ENCODE data around the gene CFAP74. TPM values are rescaled to one million over a fixed set of nuclear protein-coding genes. Genes with fewer than 3 reads are reported as not detected.
A peak's percentile ranks its signal among the peaks of the same experiment; 100 is the strongest.

The CFAP74 gene
- total and polyA plus RNA-seq, 2 of the 13 experiments (the other 11 are each of a cell fraction or from before 2014, with no cell fraction given): 0.27 to 0.62 TPM

DNA sequence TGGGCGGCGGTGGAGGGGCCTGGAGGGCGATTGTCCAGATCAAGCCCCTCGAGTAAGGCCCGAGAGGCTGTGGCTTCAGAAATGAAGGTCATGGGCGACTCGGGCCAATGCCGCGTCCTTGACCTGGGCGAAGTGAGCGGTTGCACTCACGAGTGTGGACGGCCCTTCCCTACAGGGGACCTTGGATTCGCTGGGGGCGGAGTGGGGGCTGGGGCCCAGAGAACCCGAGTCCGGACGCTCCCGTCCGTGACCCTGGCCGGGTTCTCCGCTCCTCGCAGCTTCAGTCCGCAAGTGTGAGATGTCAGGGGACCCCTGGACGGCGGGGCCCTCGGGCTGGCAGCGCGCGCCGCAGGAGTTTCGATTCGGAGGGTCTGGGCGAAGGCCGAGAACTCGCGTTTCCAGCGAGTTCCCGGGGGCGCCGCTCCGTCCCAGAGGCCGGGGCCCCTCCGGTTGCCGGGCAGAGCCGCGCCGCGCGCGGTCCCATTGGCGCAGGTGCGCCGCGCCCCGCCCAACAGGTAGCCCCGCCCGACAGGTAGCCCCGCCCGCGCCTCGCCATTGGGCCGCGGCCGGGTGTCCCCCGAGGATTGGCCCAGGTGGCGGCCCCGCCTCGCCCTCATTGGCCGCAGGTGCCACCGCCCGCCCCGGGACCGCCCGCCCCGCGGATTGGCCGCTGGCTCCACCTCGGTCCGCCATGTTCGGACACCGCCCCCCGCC lies 46.3 kb upstream of the CFAP74 start, which contains the start of gene PRKCZ (continued):
- no peak for TF ChIP-seq ZNF260 (CRISPR knock-in tag; IDR thresholded peaks at IDR 0.05; ENCODE audit: borderline replicate concordance, low read depth)
- TF ChIP-seq DR1 (CRISPR knock-in tag; IDR thresholded peaks at IDR 0.05): no peak
- TF ChIP-seq ZNF431 (CRISPR knock-in tag; IDR thresholded peaks at IDR 0.05; ENCODE audit: borderline replicate concordance, low read depth): no peak
- no peak for TF ChIP-seq SYNCRIP (IDR thresholded peaks at IDR 0.05; ENCODE audit: insufficient read depth, low read depth, low read length)
- TF ChIP-seq, protein P1, sequence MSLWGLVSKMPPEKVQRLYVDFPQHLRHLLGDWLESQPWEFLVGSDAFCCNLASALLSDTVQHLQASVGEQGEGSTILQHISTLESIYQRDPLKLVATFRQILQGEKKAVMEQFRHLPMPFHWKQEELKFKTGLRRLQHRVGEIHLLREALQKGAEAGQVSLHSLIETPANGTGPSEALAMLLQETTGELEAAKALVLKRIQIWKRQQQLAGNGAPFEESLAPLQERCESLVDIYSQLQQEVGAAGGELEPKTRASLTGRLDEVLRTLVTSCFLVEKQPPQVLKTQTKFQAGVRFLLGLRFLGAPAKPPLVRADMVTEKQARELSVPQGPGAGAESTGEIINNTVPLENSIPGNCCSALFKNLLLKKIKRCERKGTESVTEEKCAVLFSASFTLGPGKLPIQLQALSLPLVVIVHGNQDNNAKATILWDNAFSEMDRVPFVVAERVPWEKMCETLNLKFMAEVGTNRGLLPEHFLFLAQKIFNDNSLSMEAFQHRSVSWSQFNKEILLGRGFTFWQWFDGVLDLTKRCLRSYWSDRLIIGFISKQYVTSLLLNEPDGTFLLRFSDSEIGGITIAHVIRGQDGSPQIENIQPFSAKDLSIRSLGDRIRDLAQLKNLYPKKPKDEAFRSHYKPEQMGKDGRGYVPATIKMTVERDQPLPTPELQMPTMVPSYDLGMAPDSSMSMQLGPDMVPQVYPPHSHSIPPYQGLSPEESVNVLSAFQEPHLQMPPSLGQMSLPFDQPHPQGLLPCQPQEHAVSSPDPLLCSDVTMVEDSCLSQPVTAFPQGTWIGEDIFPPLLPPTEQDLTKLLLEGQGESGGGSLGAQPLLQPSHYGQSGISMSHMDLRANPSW (CRISPR knock-in tag; IDR thresholded peaks at IDR 0.05; ENCODE audit: borderline replicate concordance): no peak; the same call in 1 of the 2 replicates
- TF ChIP-seq ZBTB8A (CRISPR knock-in tag; IDR thresholded peaks at IDR 0.05; ENCODE audit: borderline replicate concordance, low read depth): no peak
- TF ChIP-seq ZNF567 (CRISPR knock-in tag; IDR thresholded peaks at IDR 0.05; ENCODE audit: borderline replicate concordance): no peak
- no peak for TF ChIP-seq ZNF766 (CRISPR knock-in tag; IDR thresholded peaks at IDR 0.05; ENCODE audit: borderline replicate concordance)
- no peak for TF ChIP-seq ONECUT2 (CRISPR knock-in tag; IDR thresholded peaks at IDR 0.05)
- no peak; the same call in 1 of the 2 replicates for TF ChIP-seq PPARG (CRISPR knock-in tag; conservative IDR thresholded peaks at IDR 0.05)
- TF ChIP-seq, protein P2, sequence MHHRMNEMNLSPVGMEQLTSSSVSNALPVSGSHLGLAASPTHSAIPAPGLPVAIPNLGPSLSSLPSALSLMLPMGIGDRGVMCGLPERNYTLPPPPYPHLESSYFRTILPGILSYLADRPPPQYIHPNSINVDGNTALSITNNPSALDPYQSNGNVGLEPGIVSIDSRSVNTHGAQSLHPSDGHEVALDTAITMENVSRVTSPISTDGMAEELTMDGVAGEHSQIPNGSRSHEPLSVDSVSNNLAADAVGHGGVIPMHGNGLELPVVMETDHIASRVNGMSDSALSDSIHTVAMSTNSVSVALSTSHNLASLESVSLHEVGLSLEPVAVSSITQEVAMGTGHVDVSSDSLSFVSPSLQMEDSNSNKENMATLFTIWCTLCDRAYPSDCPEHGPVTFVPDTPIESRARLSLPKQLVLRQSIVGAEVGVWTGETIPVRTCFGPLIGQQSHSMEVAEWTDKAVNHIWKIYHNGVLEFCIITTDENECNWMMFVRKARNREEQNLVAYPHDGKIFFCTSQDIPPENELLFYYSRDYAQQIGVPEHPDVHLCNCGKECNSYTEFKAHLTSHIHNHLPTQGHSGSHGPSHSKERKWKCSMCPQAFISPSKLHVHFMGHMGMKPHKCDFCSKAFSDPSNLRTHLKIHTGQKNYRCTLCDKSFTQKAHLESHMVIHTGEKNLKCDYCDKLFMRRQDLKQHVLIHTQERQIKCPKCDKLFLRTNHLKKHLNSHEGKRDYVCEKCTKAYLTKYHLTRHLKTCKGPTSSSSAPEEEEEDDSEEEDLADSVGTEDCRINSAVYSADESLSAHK (CRISPR knock-in tag; IDR thresholded peaks at IDR 0.05; ENCODE audit: borderline replicate concordance): no peak
- peak; percentile 77 for TF ChIP-seq ZEB1 (IDR thresholded peaks at IDR 0.05; ENCODE audit: insufficient replicate concordance, low read depth)
- TF ChIP-seq ZFP37 (CRISPR knock-in tag; IDR thresholded peaks at IDR 0.05; ENCODE audit: borderline replicate concordance): no peak
- no peak for TF ChIP-seq ZBTB3 (CRISPR knock-in tag; IDR thresholded peaks at IDR 0.05; ENCODE audit: borderline replicate concordance, low read depth)
- peak; percentile 69; the same call in 1 of the 2 replicates for TF ChIP-seq CHCHD3 (CRISPR knock-in tag; IDR thresholded peaks at IDR 0.05)
- TF ChIP-seq, protein P3, sequence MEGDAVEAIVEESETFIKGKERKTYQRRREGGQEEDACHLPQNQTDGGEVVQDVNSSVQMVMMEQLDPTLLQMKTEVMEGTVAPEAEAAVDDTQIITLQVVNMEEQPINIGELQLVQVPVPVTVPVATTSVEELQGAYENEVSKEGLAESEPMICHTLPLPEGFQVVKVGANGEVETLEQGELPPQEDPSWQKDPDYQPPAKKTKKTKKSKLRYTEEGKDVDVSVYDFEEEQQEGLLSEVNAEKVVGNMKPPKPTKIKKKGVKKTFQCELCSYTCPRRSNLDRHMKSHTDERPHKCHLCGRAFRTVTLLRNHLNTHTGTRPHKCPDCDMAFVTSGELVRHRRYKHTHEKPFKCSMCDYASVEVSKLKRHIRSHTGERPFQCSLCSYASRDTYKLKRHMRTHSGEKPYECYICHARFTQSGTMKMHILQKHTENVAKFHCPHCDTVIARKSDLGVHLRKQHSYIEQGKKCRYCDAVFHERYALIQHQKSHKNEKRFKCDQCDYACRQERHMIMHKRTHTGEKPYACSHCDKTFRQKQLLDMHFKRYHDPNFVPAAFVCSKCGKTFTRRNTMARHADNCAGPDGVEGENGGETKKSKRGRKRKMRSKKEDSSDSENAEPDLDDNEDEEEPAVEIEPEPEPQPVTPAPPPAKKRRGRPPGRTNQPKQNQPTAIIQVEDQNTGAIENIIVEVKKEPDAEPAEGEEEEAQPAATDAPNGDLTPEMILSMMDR (CRISPR knock-in tag; IDR thresholded peaks at IDR 0.05): no peak
- TF ChIP-seq, protein P4, sequence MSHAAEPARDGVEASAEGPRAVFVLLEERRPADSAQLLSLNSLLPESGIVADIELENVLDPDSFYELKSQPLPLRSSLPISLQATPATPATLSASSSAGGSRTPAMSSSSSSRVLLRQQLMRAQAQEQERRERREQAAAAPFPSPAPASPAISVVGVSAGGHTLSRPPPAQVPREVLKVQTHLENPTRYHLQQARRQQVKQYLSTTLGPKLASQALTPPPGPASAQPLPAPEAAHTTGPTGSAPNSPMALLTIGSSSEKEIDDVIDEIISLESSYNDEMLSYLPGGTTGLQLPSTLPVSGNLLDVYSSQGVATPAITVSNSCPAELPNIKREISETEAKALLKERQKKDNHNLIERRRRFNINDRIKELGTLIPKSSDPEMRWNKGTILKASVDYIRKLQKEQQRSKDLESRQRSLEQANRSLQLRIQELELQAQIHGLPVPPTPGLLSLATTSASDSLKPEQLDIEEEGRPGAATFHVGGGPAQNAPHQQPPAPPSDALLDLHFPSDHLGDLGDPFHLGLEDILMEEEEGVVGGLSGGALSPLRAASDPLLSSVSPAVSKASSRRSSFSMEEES (CRISPR knock-in tag; IDR thresholded peaks at IDR 0.05): 0 out of 2 replicates have a peak, but pooled peaks have one; percentile 9
- 0 out of 2 replicates have a peak, but pooled peaks have one; percentile 38 for TF ChIP-seq ZNF792 (CRISPR knock-in tag; IDR thresholded peaks at IDR 0.05)
- no peak for TF ChIP-seq ZNF343 (CRISPR knock-in tag; IDR thresholded peaks at IDR 0.05)
- TF ChIP-seq SMAD1 (CRISPR knock-in tag; IDR thresholded peaks at IDR 0.05; ENCODE audit: borderline replicate concordance, low read depth): no peak
- peak; percentile 82 for TF ChIP-seq HDAC1 (CRISPR knock-in tag; IDR thresholded peaks at IDR 0.05)

All from HepG2 (cell line).